Measurements from ENCODE around the gene SIM2.

GRCh38 chr21:36692835-36693488, 6.0 kb upstream of the SIM2 start:
- TF ChIP-seq CTCF (IDR thresholded peaks at IDR 0.05; ENCODE audit: low read depth, low read length, poor library complexity, severe bottlenecking) (no peak), EZH2phosphoT487 (IDR thresholded peaks at IDR 0.05; ENCODE audit: borderline replicate concordance, low read length) (no peak)

All from DOHH2 (cell line).